ENCODE data around the gene DLGAP3. TPM values are rescaled to one million over a fixed set of nuclear protein-coding genes. Genes with fewer than 3 reads are reported as not detected.
"Not testable (repeated sequence)": the region's sequence is repeated elsewhere in the genome, so short reads cannot be mapped to it uniquely, and the experiment has no call there.

The DLGAP3 gene
- polyA plus RNA-seq, 1 donor from 2014 or later = 2.9 TPM

GRCh38 chr1:34947641-34948314 lies 18.3 kb upstream of the DLGAP3 start:
- H3K9me3 ChIP-seq (ENCODE audit: low read length); H4K20me1 ChIP-seq (ENCODE audit: insufficient read depth); H3K4me2 ChIP-seq (ENCODE audit: low read length); H3K9me2 ChIP-seq (ENCODE audit: insufficient read depth, low read length); H2AFZ ChIP-seq (ENCODE audit: low read depth, low read length); H3K27me3 ChIP-seq (ENCODE audit: insufficient read depth, low read depth, low read length); H3K27ac ChIP-seq (ENCODE audit: low read length); H3K9ac ChIP-seq (ENCODE audit: low read length); H3F3A ChIP-seq (ENCODE audit: insufficient read depth, low read length, poor library complexity, severe bottlenecking); H3K36me3 ChIP-seq (ENCODE audit: insufficient read depth, low read length); H3K79me2 ChIP-seq (replicated peaks; ENCODE audit: insufficient read depth, low read length); H3K4me3 ChIP-seq (ENCODE audit: low read length): not testable (repeated sequence)

GRCh38 chr1:34946211-34946610 lies 16.8 kb upstream of the DLGAP3 start:
- no peaks in the 10 kb centered on the region for H3K36me3 ChIP-seq (ENCODE audit: insufficient read depth, low read length)
- H2AFZ ChIP-seq (ENCODE audit: low read depth, low read length) = no peak overlapping the region
- H3F3A ChIP-seq (ENCODE audit: insufficient read depth, low read length, poor library complexity, severe bottlenecking) = no peaks in the 10 kb centered on the region
- H3K27ac ChIP-seq (ENCODE audit: low read length) = no peak overlapping the region
- H3K79me2 ChIP-seq (replicated peaks; ENCODE audit: insufficient read depth, low read length) = no peaks in the 10 kb centered on the region
- no peaks in the 10 kb centered on the region for H3K27me3 ChIP-seq (ENCODE audit: insufficient read depth, low read depth, low read length)
- H3K4me2 ChIP-seq (ENCODE audit: low read length) = no peak overlapping the region
- no peak overlapping the region for H3K4me3 ChIP-seq (ENCODE audit: low read length)
- H3K9me2 ChIP-seq (ENCODE audit: insufficient read depth, low read length) = no peaks in the 10 kb centered on the region
- no peak overlapping the region for H3K9ac ChIP-seq (ENCODE audit: low read length)
- H4K20me1 ChIP-seq (ENCODE audit: insufficient read depth) = no peaks in the 10 kb centered on the region
- TF ChIP-seq REST (IDR thresholded peaks at IDR 0.05; ENCODE audit: borderline replicate concordance) (no peak), POLR2AphosphoS5 (IDR thresholded peaks at IDR 0.05) (no peak), EP300 (conservative IDR thresholded peaks at IDR 0.05; ENCODE audit: poor library complexity, severe bottlenecking) (no peak), MXI1 (conservative IDR thresholded peaks at IDR 0.05; ENCODE audit: poor library complexity, severe bottlenecking) (no peak), RAD21 (conservative IDR thresholded peaks at IDR 0.05) (no peak), SMC3 (conservative IDR thresholded peaks at IDR 0.05; ENCODE audit: poor library complexity) (no peak), CTCF (IDR thresholded peaks at IDR 0.05; ENCODE audit: poor library complexity, severe bottlenecking) (no peak), EZH2 (IDR thresholded peaks at IDR 0.05; ENCODE audit: borderline replicate concordance, insufficient read depth, low read length, poor library complexity, severe bottlenecking) (no peak), TAF1 (IDR thresholded peaks at IDR 0.05; ENCODE audit: low read depth) (no peak)
- no peaks in the 10 kb centered on the region for H3K9me3 ChIP-seq (ENCODE audit: low read length)

- H3K9me3 ChIP-seq (ENCODE audit: low read length); H3K27me3 ChIP-seq (ENCODE audit: insufficient read depth, low read depth, low read length); H3K9me2 ChIP-seq (ENCODE audit: insufficient read depth, low read length); H3K27ac ChIP-seq (ENCODE audit: low read length); H3K36me3 ChIP-seq (ENCODE audit: insufficient read depth, low read length); H2AFZ ChIP-seq (ENCODE audit: low read depth, low read length); H3K4me3 ChIP-seq (ENCODE audit: low read length); H4K20me1 ChIP-seq (ENCODE audit: insufficient read depth); H3K79me2 ChIP-seq (replicated peaks; ENCODE audit: insufficient read depth, low read length); H3K9ac ChIP-seq (ENCODE audit: low read length); H3K4me2 ChIP-seq (ENCODE audit: low read length); H3F3A ChIP-seq (ENCODE audit: insufficient read depth, low read length, poor library complexity, severe bottlenecking): not testable (repeated sequence)
These were observed 12.3 kb upstream of the DLGAP3 start for GRCh38 chr1:34941798-34942197.
